MV-4-11 (cell line): Measurements from ENCODE around the gene CCR7.

Experiments
- DNase-seq: peaks from one replicate; lab custom pipeline; 2025; lab: John Stamatoyannopoulos, UW

The CCR7 gene

GRCh38 chr17:40515491-40516041, 49.7 kb downstream of the CCR7 start:
- DNase-seq, result no peak

DNA sequence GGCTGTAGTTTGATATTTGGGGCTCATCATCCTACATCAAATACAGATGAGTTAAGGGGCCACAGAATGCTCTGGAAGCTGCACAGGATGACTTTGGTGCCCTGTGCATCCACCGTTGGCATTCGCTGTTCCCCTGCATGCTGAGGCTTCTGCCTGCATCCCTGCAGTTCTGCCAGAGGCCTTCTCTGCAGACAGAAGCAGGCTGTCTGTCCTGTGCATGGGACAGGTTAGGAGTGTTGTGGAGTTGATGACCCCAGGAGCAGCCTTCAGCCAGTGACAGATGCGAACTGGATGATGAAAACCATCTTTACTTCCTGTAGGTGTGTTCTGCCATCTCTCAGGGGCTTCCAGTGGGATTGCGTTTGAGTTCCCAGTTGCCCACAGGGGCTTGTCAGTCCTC, 50.3 kb downstream of the CCR7 start:
- DNase-seq, result no peak

DNA sequence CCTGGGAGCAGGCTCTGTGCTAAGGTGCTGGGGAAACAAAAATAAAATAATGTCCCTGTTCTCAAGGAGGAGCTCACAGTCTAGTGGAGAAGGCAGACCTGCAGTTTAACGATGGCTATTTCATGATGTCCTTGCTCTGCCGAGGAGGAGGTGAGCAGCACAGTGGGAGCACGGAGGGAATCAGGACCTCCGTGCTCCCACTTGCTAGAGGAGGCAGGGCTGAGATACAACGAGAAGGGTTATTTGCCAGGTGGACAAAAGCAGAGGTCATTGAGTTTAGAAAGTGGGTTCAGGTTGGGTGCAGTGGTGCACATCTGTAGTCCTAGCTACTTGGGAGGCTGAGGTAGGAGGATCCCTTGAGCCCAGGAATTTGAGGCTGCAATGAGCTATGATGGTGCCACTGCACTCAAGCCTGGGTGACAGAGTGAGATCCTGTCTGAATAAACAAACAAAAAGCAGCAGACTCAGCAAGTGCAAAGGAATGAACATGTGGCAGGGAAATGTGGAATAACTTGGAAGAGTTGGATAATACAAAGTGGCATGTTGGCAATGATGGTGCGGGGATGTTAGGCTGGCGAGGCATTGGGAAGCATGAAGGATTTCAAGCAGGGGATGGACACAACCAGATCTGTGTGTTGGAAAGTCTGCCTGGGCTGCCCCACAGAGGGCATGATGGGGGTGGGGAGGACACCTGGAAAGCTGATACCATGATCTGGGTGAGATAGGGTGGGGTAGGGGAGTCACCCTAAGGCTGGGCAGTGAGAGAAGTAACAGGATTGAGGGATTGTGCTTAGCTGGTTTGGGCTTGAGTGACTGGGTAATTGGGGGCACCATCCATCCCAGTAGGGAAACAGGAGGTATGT, 51.0 kb downstream of the CCR7 start:
- no peak for DNase-seq

DNA sequence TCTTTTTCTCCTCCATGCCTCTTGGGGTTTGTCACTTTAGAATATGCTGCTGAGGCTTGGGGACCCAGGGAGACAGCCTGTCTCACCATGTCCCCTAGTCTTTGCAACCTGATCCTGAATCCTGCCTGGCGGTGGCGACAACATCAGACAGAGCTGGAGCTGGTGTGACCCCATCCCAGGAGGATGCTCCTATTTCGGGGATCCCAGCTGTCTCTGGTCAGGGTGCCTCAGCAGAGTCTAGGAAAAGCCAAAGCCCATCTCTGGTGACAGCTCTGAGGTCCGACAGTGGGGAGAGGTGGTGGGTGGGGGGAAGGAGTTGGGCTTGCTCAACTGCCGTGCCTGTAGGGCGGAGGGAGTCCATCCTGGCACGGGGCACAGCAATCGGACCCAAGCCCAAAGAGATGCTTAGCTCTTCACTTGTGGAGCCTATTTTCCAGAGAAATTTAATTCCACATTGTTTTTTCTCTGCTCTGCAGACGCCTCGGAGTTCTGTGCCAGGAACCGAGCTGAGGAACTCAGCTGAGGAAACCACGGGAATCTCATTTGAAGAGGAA, 53.5 kb downstream of the CCR7 start:
- DNase-seq, result no peak

GRCh38 chr17:40511136-40511535, 54.1 kb downstream of the CCR7 start:
- DNase-seq, result no peak

DNA sequence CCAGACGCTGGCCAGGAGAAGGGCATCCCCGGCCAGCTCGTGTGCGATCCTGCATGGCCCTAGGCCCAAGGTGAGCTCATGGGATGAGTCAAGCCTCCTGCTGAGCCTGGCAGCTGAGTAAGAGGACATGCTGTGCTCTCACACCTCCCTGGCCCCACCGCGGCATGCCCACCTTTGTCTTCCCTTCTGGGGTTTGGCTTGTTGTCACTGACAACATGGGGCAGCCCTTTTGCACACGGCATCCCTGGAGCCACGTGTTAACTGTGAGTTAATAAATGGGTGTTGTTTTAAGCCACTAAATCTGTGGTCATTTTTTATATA, 55.0 kb downstream of the CCR7 start:
- no peak for DNase-seq

- DNase-seq, result no peak
Observed at GRCh38 chr17:40509626-40510327, 55.5 kb downstream of the CCR7 start.

DNA sequence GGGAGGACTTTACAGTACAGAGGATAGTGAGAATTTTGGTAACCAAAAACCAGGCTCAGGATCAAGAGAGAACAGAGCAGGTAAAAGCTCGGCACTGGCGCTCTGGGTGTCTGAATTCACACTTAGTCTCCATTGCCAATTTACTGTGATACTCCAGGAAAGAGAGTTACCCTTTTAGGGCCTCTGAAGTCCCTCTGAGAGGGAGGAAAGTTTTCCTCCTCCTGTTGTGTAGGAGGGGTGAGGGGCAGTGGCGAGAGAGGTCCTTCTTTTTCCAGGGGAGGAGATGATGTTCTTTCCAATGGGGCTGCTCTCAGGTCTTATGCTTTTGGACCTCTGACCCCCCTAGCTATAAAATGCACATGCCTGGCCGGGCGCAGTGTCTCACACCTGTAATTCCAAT, 58.5 kb downstream of the CCR7 start:
- DNase-seq, result no peak
